Stomach smooth muscle (tissue), 2 donors: Measurements from ENCODE around the gene CDC73.
"Not testable (repeated sequence)": the region's sequence is repeated elsewhere in the genome, so short reads cannot be mapped to it uniquely, and the experiment has no call there.

ENCODE experiments used
- H3K27ac ChIP-seq: one replicate; pipeline ENCODE4 v1.7.0; 2013; ENCODE audit warnings: mild to moderate bottlenecking, low read length, inconsistent platforms
- H3K27me3 ChIP-seq, 2 donors: one replicate each; pipeline ENCODE4 v1.7.0; 2013; ENCODE audit warnings: low read length in 2 of 2; ENCODE audit not compliant: insufficient read depth in 2 of 2, control insufficient read depth in 1 of 2
- H3K36me3 ChIP-seq, 2 donors: one replicate each; pipeline ENCODE4 v1.7.0; 2013; ENCODE audit warnings: low read length in 2 of 2; ENCODE audit not compliant: control insufficient read depth in 2 of 2, insufficient read depth in 2 of 2
- H3K4me1 ChIP-seq: one replicate; pipeline ENCODE4 v1.7.0; 2013; ENCODE audit warnings: low read length; ENCODE audit not compliant: control insufficient read depth, insufficient read depth
- H3K4me3 ChIP-seq, 2 donors: one replicate each; pipeline ENCODE4 v1.7.0; 2013; ENCODE audit warnings: low read length in 2 of 2
- H3K9ac ChIP-seq, 2 donors: one replicate each; pipeline ENCODE4 v1.7.0; 2013; ENCODE audit warnings: low read length in 2 of 2, mild to moderate bottlenecking in 1 of 2
- H3K9me3 ChIP-seq, 2 donors: one replicate each; pipeline ENCODE4 v1.7.0; 2013; ENCODE audit warnings: low read length in 2 of 2; ENCODE audit not compliant: control insufficient read depth in 2 of 2
- donor health status: healthy.
- donor health status: Pancreatic carcinoma.

Gene CDC73

GRCh38 chr1:193259636-193260035 lies 137.8 kb downstream of the CDC73 start:
- H3K9ac ChIP-seq = no peak overlapping the region
- no peaks in the 10 kb centered on the region for H3K27me3 ChIP-seq
- no peaks in the 10 kb centered on the region for H3K4me1 ChIP-seq
- H3K4me3 ChIP-seq = no peak overlapping the region
- no peaks in the 10 kb centered on the region for H3K9me3 ChIP-seq
- H3K36me3 ChIP-seq = peaks cover 0 to 3% of the 10 kb centered on the region in 2 donors
- H3K27ac ChIP-seq = no peak overlapping the region

DNA sequence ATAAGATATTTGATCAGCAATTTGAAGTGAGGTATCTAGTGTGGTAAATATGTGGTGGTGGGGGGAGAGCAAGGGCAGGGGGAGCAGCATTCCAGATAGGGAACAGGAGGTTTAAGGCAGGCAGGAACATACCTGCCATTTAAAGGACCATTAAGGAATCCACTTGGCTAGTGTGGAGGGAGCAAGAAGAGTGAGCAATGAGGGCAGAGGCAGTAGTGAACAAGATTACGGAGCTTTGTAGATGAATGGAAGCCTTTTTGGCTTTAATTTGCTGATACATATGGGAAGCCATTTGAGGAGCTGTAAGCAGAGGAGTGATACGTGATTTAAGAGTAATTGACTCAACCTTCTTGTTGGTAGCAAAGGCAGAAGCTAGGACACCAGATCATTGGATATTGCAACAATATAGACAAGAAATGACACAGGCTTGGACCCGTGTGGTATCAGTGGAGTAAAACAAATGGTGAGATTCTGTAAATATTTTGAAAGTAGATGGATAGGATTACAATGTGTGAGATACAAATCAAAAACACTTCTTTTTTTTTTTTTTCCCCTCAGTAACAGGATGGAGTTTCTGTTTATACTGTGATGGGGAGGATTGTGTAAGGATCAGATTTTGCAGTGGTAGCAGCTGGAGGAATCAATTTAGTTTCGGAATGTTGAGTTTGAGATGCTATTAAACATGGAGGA lies 138.4 kb downstream of the CDC73 start:
- H3K36me3 ChIP-seq = peaks cover 0 to 3% of the 10 kb centered on the region in 2 donors
- H3K27ac ChIP-seq = no peak overlapping the region
- H3K27me3 ChIP-seq = no peaks in the 10 kb centered on the region
- no peaks in the 10 kb centered on the region for H3K9me3 ChIP-seq
- no peak overlapping the region for H3K9ac ChIP-seq
- H3K4me3 ChIP-seq = no peak overlapping the region
- no peaks in the 10 kb centered on the region for H3K4me1 ChIP-seq

DNA sequence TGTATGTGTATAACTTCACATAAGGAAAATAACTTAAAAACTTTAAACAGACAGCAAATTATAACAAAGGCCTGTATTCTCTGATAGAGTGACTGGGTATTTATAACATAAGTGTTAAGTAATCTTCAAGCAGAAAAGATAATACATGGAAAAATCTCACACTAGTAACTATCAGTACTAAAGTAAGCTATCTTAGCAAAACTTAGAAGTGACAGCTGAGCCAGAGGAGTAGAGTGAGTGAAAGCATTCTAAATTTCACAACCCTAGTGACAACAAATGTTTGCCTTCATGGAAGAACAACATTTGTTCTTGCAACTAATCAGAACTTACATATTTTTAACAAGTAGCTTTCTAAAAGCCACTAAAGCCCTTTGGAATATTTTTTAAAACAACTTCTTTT lies 139.1 kb downstream of the CDC73 start:
- H3K9ac ChIP-seq = no peak overlapping the region

DNA sequence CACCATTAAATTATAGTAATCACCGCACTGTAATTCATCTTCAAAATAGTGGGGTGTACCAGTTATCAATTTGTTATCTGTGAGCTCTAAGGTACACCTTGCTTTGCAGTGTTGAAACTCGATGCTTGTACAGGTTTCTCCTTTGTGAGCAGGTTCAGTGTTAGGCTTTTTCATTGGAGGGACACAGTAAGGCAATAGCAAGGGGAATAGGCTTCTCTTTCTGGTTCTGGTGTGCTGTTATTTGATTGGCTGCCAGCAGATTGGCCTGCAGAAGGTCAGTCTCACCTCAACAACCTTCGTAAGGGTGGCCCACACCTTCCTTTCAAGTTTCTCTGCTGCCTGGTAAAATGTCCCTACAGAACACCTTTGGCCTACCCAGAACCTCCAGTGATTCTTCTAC lies 140.8 kb downstream of the CDC73 start:
- Histone ChIP-seq H3K27me3 (no peaks in the 10 kb centered on the region), H3K27ac (no peak overlapping the region), H3K9me3 (no peaks in the 10 kb centered on the region), H3K9ac (no peak overlapping the region), H3K36me3 (peaks cover 0 to 3% of the 10 kb centered on the region in 2 donors), H3K4me1 (no peaks in the 10 kb centered on the region), H3K4me3 (no peak overlapping the region)

More for the DNA sequence above, 139.1 kb downstream of the CDC73 start:
- peaks cover 0 to 3% of the 10 kb centered on the region in 2 donors for H3K36me3 ChIP-seq
- no peaks in the 10 kb centered on the region for H3K27me3 ChIP-seq
- H3K27ac ChIP-seq = no peak overlapping the region
- H3K4me3 ChIP-seq = no peak overlapping the region
- H3K4me1 ChIP-seq = no peaks in the 10 kb centered on the region
- H3K9me3 ChIP-seq = no peaks in the 10 kb centered on the region

DNA sequence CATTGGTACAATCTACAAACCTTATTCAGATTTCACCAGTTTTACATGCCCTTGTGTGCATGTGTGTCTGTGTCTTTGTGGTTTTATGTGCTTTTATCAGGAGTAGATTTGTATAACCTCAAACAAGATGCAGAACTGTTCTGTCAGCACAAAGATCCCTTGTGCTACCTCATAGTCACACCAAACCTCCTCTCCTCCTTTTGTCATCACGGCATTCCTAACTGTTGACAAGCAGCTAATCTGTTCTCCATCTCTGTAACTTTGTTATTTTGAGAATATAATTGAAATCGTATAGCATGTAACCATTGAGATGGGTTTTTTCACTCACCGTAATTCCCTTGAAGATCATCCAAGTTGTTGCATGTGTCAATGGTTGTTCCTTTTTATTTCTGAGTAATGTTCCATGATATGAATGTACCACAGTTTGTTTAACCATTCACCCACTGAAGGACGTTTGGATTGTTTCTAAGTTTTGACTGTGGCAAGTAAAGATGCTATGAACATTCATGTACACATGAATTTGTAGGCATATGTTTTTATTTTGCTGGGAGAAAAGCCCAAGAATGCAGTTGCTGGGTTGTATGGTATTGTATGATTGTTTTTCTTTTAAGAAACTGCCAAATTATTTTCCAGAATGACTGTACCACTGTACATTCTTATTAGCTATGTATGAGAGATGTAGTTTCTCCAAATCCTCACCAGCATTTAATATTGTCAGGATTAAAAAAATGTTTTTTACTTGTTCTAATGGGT lies 142.7 kb downstream of the CDC73 start:
- H3K9me3 ChIP-seq = no peaks in the 10 kb centered on the region
- no peak overlapping the region for H3K27ac ChIP-seq

DNA sequence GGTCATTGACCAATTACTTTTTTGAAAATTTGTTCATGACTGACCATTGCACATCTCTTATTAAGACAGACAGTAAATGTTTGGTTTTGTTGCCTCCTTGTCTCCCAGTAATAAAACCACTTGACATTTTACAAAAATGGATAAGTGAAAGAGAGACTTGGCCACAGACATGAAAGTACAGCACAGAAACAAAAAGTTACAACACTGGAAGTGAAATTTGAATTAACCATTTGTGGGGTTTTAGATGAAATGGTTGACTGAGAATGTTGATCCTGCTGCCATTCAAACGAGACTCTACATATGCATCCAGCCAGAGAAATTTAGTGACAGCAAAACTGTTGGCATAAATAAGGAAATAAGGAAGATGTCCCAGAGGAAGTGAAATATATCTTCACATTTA lies 143.9 kb downstream of the CDC73 start:
- no peaks in the 10 kb centered on the region for H3K36me3 ChIP-seq
- H3K4me3 ChIP-seq = no peak overlapping the region
- H3K4me1 ChIP-seq = no peaks in the 10 kb centered on the region
- no peaks in the 10 kb centered on the region for H3K9me3 ChIP-seq
- no peak overlapping the region for H3K27ac ChIP-seq
- H3K27me3 ChIP-seq = no peaks in the 10 kb centered on the region
- no peak overlapping the region for H3K9ac ChIP-seq

More for the DNA sequence above, 142.7 kb downstream of the CDC73 start:
- Histone ChIP-seq H3K4me1 (no peaks in the 10 kb centered on the region), H3K9ac (no peak overlapping the region), H3K27me3 (no peaks in the 10 kb centered on the region), H3K4me3 (no peak overlapping the region), H3K36me3 (no peaks in the 10 kb centered on the region)

- not testable (repeated sequence) for H3K4me1 ChIP-seq, H3K9ac ChIP-seq, H3K36me3 ChIP-seq, H3K27me3 ChIP-seq, H3K4me3 ChIP-seq, H3K27ac ChIP-seq, H3K9me3 ChIP-seq
Measured at GRCh38 chr1:193266794-193267193, 145.0 kb downstream of the CDC73 start.

GRCh38 chr1:193270996-193271395 lies 149.2 kb downstream of the CDC73 start:
- no peaks in the 10 kb centered on the region for H3K27me3 ChIP-seq
- no peaks in the 10 kb centered on the region for H3K36me3 ChIP-seq
- no peak overlapping the region for H3K4me3 ChIP-seq
- no peak overlapping the region for H3K9ac ChIP-seq
- H3K4me1 ChIP-seq = no peaks in the 10 kb centered on the region
- no peak overlapping the region for H3K27ac ChIP-seq
- no peaks in the 10 kb centered on the region for H3K9me3 ChIP-seq

DNA sequence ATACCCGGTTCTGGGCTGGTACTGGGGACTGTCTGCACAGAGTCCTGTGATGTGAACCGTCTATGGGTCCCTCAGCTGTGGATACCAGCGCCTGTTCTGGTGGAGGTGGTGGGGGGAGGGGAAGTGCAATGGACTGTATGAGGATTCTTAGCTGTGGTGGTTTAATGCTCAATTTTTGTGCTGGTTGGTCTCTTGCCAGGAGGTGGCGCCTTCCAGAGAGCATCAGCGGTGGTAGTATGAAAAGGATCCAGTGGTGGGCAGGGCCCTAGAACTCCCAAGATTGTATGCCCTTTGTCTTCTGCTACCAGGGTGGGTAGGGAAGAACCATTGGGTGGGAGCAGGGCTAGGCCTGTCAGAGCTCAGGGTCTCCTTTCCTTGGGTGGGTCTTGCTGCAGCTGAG lies 153.9 kb downstream of the CDC73 start:
- Histone ChIP-seq H3K4me1 (no peaks in the 10 kb centered on the region), H3K9me3 (no peaks in the 10 kb centered on the region), H3K9ac (no peak overlapping the region), H3K27me3 (no peaks in the 10 kb centered on the region), H3K4me3 (no peak overlapping the region), H3K27ac (no peak overlapping the region), H3K36me3 (no peaks in the 10 kb centered on the region)

DNA sequence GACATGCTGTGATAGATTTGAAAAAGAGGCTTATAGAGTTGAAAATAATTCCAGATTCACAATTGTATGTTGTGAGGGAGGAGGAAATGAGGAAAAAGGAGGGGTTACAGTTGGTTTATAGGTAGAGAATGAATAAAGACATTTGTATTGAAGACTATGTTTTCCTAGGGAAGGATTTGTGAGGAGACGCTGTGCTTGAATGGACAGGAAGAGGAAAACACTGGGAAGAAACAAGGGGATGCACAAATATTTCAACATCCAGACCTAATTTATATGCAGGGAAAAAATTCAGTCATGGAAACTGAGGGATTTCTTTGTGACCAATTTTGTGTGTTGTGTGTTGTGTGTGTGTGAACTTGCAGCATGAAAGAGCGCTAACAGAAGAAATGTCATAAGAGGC lies 157.1 kb downstream of the CDC73 start:
- no peaks in the 10 kb centered on the region for H3K4me1 ChIP-seq
- no peaks in the 10 kb centered on the region for H3K9me3 ChIP-seq
- H3K27ac ChIP-seq = no peak overlapping the region
- no peak overlapping the region for H3K9ac ChIP-seq
- no peaks in the 10 kb centered on the region for H3K36me3 ChIP-seq
- no peak overlapping the region for H3K4me3 ChIP-seq
- no peaks in the 10 kb centered on the region for H3K27me3 ChIP-seq

GRCh38 chr1:193281894-193282293 lies 160.1 kb downstream of the CDC73 start:
- Histone ChIP-seq H3K9ac (no peak overlapping the region), H3K27me3 (no peaks in the 10 kb centered on the region), H3K9me3 (no peaks in the 10 kb centered on the region), H3K4me1 (no peaks in the 10 kb centered on the region), H3K36me3 (no peaks in the 10 kb centered on the region), H3K4me3 (no peak overlapping the region), H3K27ac (no peak overlapping the region)
